Mononuclear cell (primary cell): ENCODE results near the gene TRMT61B. TPM values are rescaled to one million over a fixed set of nuclear protein-coding genes. Genes with fewer than 3 reads are reported as not detected.

Experiments
- H3K27me3 ChIP-seq: 2 replicates; pipeline ENCODE4 v1.6.0; 2011; ENCODE audit warnings: low read length, control low read depth; ENCODE audit not compliant: insufficient read depth
- H3K4me1 ChIP-seq: 2 replicates; pipeline ENCODE4 v1.5.1; 2011; ENCODE audit warnings: mild to moderate bottlenecking, low read length, control low read depth; ENCODE audit not compliant: insufficient read depth
- H3K4me3 ChIP-seq: 2 replicates; pipeline ENCODE4 v1.5.1; 2011; ENCODE audit warnings: mild to moderate bottlenecking, low read length, moderate library complexity
- H3K9me3 ChIP-seq: 2 replicates; pipeline ENCODE4 v1.5.1; 2011; ENCODE audit warnings: low read depth, mild to moderate bottlenecking, control low read depth, low read length
- total RNA-seq: library from RNA; depleted of rRNA; stranded (reverse); fragments of >200 nt; gene quantifications from one replicate; pipeline ENCODE4 v1.2.3, GENCODE V29; 2012

Gene TRMT61B
- total RNA-seq, 1 donor = 13.7 TPM

GRCh38 chr2:28894470-28895188 lies 24.5 kb upstream of the TRMT61B start, which contains the start of gene WDR43:
Gene WDR43 (plus strand): TSS chr2:28894667. CDS start chr2:28894699, 32 bp downstream.
- Histone ChIP-seq H3K4me1 (peaks cover 27% of the 10 kb centered on the region), H3K9me3 (no peaks in the 10 kb centered on the region), H3K27me3 (no peaks in the 10 kb centered on the region)

GRCh38 chr2:28893488-28893887 lies 23.4 kb upstream of the TRMT61B start:
- H3K27me3 ChIP-seq = no peaks in the 10 kb centered on the region
- H3K4me1 ChIP-seq = peaks cover 27% of the 10 kb centered on the region
- H3K4me3 ChIP-seq = no peak overlapping the region
- H3K9me3 ChIP-seq = no peaks in the 10 kb centered on the region

More at GRCh38 chr2:28894470-28895188, 24.5 kb upstream of the TRMT61B start, which contains the start of gene WDR43:
- H3K4me3 ChIP-seq = peak within 1 kb of the TSS; percentile 93

GRCh38 chr2:28880193-28880592 lies 10.1 kb upstream of the TRMT61B start:
- no peak overlapping the region for H3K4me3 ChIP-seq

GRCh38 chr2:28871620-28872019 lies 1.5 kb upstream of the TRMT61B start:
- H3K9me3 ChIP-seq = no peaks in the 10 kb centered on the region
- peaks cover 5% of the 10 kb centered on the region for H3K27me3 ChIP-seq
- H3K4me1 ChIP-seq = peaks cover 36% of the 10 kb centered on the region
- H3K4me3 ChIP-seq = no peak overlapping the region

More at GRCh38 chr2:28880193-28880592, 10.1 kb upstream of the TRMT61B start:
- no peaks in the 10 kb centered on the region for H3K9me3 ChIP-seq
- no peaks in the 10 kb centered on the region for H3K4me1 ChIP-seq
- H3K27me3 ChIP-seq = peaks cover 14% of the 10 kb centered on the region

GRCh38 chr2:28869494-28870145 lies 489 bp downstream of the TRMT61B start:
- no peaks in the 10 kb centered on the region for H3K27me3 ChIP-seq

GRCh38 chr2:28868611-28869010 lies 1.5 kb downstream of the TRMT61B start:
- Histone ChIP-seq H3K4me3 (no peak overlapping the region), H3K4me1 (peaks cover 39% of the 10 kb centered on the region), H3K9me3 (no peaks in the 10 kb centered on the region), H3K27me3 (no peaks in the 10 kb centered on the region)

More at GRCh38 chr2:28869494-28870145, 489 bp downstream of the TRMT61B start:
- H3K4me1 ChIP-seq = peaks cover 39% of the 10 kb centered on the region
- H3K4me3 ChIP-seq = peak overlapping the region; percentile 76
- H3K9me3 ChIP-seq = no peaks in the 10 kb centered on the region

GRCh38 chr2:28855977-28856376 lies 14.1 kb downstream of the TRMT61B start:
- Histone ChIP-seq H3K9me3 (no peaks in the 10 kb centered on the region), H3K4me3 (no peak overlapping the region), H3K4me1 (no peaks in the 10 kb centered on the region), H3K27me3 (no peaks in the 10 kb centered on the region)

- H3K4me3 ChIP-seq = no peak overlapping the region
- H3K4me1 ChIP-seq = no peaks in the 10 kb centered on the region
- H3K9me3 ChIP-seq = no peaks in the 10 kb centered on the region
- H3K27me3 ChIP-seq = no peaks in the 10 kb centered on the region
Observed at GRCh38 chr2:28855193-28855592, 14.9 kb downstream of the TRMT61B start.

GRCh38 chr2:28842042-28842441 lies 28.1 kb downstream of the TRMT61B start:
- Histone ChIP-seq H3K4me3 (no peak overlapping the region), H3K9me3 (no peaks in the 10 kb centered on the region), H3K4me1 (no peaks in the 10 kb centered on the region), H3K27me3 (no peaks in the 10 kb centered on the region)

GRCh38 chr2:28838971-28839370 lies 31.1 kb downstream of the TRMT61B start:
- no peaks in the 10 kb centered on the region for H3K9me3 ChIP-seq
- H3K4me1 ChIP-seq = no peaks in the 10 kb centered on the region
- no peak overlapping the region for H3K4me3 ChIP-seq
- no peaks in the 10 kb centered on the region for H3K27me3 ChIP-seq

- Histone ChIP-seq H3K27me3 (no peaks in the 10 kb centered on the region), H3K4me3 (no peak overlapping the region), H3K9me3 (no peaks in the 10 kb centered on the region), H3K4me1 (no peaks in the 10 kb centered on the region)
Observed at GRCh38 chr2:28835781-28836180, 34.3 kb downstream of the TRMT61B start.

- Histone ChIP-seq H3K4me3 (no peak overlapping the region), H3K27me3 (no peaks in the 10 kb centered on the region), H3K9me3 (no peaks in the 10 kb centered on the region), H3K4me1 (no peaks in the 10 kb centered on the region)
Observed at GRCh38 chr2:28833740-28834470, 36.2 kb downstream of the TRMT61B start.

GRCh38 chr2:28828382-28828781 lies 41.7 kb downstream of the TRMT61B start:
- H3K27me3 ChIP-seq = no peaks in the 10 kb centered on the region
- no peaks in the 10 kb centered on the region for H3K9me3 ChIP-seq
- no peak overlapping the region for H3K4me3 ChIP-seq
- no peaks in the 10 kb centered on the region for H3K4me1 ChIP-seq

- Histone ChIP-seq H3K9me3 (no peaks in the 10 kb centered on the region), H3K27me3 (no peaks in the 10 kb centered on the region), H3K4me3 (no peak overlapping the region), H3K4me1 (peaks cover 3% of the 10 kb centered on the region)
Observed at GRCh38 chr2:28824870-28825269, 45.2 kb downstream of the TRMT61B start.

- no peaks in the 10 kb centered on the region for H3K9me3 ChIP-seq
- no peaks in the 10 kb centered on the region for H3K27me3 ChIP-seq
- H3K4me1 ChIP-seq = peaks cover 3% of the 10 kb centered on the region
- H3K4me3 ChIP-seq = no peak overlapping the region
Observed at GRCh38 chr2:28824207-28824606, 45.9 kb downstream of the TRMT61B start.
